Measurements from ENCODE around the gene TXNRD2.
"Not testable (repeated sequence)": the region's sequence is repeated elsewhere in the genome, so short reads cannot be mapped to it uniquely, and the experiment has no call there.

TXNRD2 gene

GRCh38 chr22:19923914-19924513, 17.6 kb downstream of the TXNRD2 start:
- DNase-seq (ENCODE audit: low read depth in 2 of 2): no peak

GRCh38 chr22:19921544-19922081, 20.0 kb downstream of the TXNRD2 start:
- DNase-seq (ENCODE audit: low read depth in 2 of 2): no peak

- no peak for DNase-seq (ENCODE audit: low read depth in 2 of 2)
These were observed 21.8 kb downstream of the TXNRD2 start for GRCh38 chr22:19919701-19920363.

- DNase-seq (ENCODE audit: low read depth in 2 of 2): no peak
These were observed 23.1 kb downstream of the TXNRD2 start for GRCh38 chr22:19918332-19919106.

- no peak for DNase-seq (ENCODE audit: low read depth in 2 of 2)
These were observed 24.1 kb downstream of the TXNRD2 start for GRCh38 chr22:19917389-19918138.

- no peak for DNase-seq (ENCODE audit: low read depth in 2 of 2)
These were observed 24.7 kb downstream of the TXNRD2 start for GRCh38 chr22:19916941-19917340.

- DNase-seq (ENCODE audit: low read depth in 2 of 2): no peak
These were observed 25.6 kb downstream of the TXNRD2 start for GRCh38 chr22:19916006-19916405.

GRCh38 chr22:19915287-19915954, 26.2 kb downstream of the TXNRD2 start:
- no peak for DNase-seq (ENCODE audit: low read depth in 2 of 2)

GRCh38 chr22:19914201-19914943, 27.2 kb downstream of the TXNRD2 start:
- DNase-seq (ENCODE audit: low read depth in 2 of 2): no peak

- DNase-seq (ENCODE audit: low read depth in 2 of 2): no peak
These were observed 28.2 kb downstream of the TXNRD2 start for GRCh38 chr22:19913337-19913936.

- no peak for DNase-seq (ENCODE audit: low read depth in 2 of 2)
These were observed 29.2 kb downstream of the TXNRD2 start for GRCh38 chr22:19912271-19912999.

- no peak for DNase-seq (ENCODE audit: low read depth in 2 of 2)
These were observed 29.9 kb downstream of the TXNRD2 start for GRCh38 chr22:19911540-19912270.

- DNase-seq (ENCODE audit: low read depth in 2 of 2): no peak
These were observed 31.4 kb downstream of the TXNRD2 start for GRCh38 chr22:19910180-19910744.

GRCh38 chr22:19909350-19910179, 32.1 kb downstream of the TXNRD2 start:
- peak; percentile 68 to 79 for DNase-seq (ENCODE audit: low read depth in 2 of 2)

- DNase-seq (ENCODE audit: low read depth in 2 of 2): not testable (repeated sequence)
These were observed 33.7 kb downstream of the TXNRD2 start for GRCh38 chr22:19907902-19908301.

- not testable (repeated sequence) for DNase-seq (ENCODE audit: low read depth in 2 of 2)
These were observed 34.8 kb downstream of the TXNRD2 start for GRCh38 chr22:19906864-19907263.

Data from stimulated activated CD4-positive, alpha-beta T cell treated with anti-CD3 and anti-CD28 coated beads, Interleukin-12 subunit alpha, Interleukin-12 subunit beta, amount 100 ng/mL, for 24 hours (primary cell).